Stimulated activated CD4-positive, alpha-beta T cell treated with anti-CD3 and anti-CD28 coated beads, Interleukin-4, amount 100 ng/mL, for 24 hours (primary cell): ENCODE measurements around the gene OR2H2.

Source experiments
- DNase-seq: peaks from one replicate; pipeline ENCODE4 v3.0.0-alpha.2; 2020

OR2H2 gene

GRCh38 chr6:29593199-29593855 is 8.4 kb downstream of the OR2H2 start:
- DNase-seq = no peak

GRCh38 chr6:29596381-29596900 is 11.5 kb downstream of the OR2H2 start:
- no peak for DNase-seq

GRCh38 chr6:29597184-29597583 is 12.3 kb downstream of the OR2H2 start:
- no peak for DNase-seq

- no peak for DNase-seq
These were observed 13.3 kb downstream of the OR2H2 start for GRCh38 chr6:29598172-29598747.

- DNase-seq = no peak
These were observed 17.8 kb downstream of the OR2H2 start for GRCh38 chr6:29602564-29603361.

GRCh38 chr6:29603456-29603855 is 18.5 kb downstream of the OR2H2 start:
- no peak for DNase-seq

- DNase-seq = no peak
These were observed 19.0 kb downstream of the OR2H2 start for GRCh38 chr6:29603930-29604329.

GRCh38 chr6:29608131-29608530 is 23.2 kb downstream of the OR2H2 start:
- no peak for DNase-seq

- DNase-seq = no peak
These were observed 25.6 kb downstream of the OR2H2 start for GRCh38 chr6:29610540-29610939.

GRCh38 chr6:29611426-29611825 is 26.5 kb downstream of the OR2H2 start:
- DNase-seq = no peak

GRCh38 chr6:29617782-29618554 is 33.0 kb downstream of the OR2H2 start:
- no peak for DNase-seq

GRCh38 chr6:29619578-29620160 is 34.7 kb downstream of the OR2H2 start:
- no peak for DNase-seq

GRCh38 chr6:29620630-29621029 is 35.7 kb downstream of the OR2H2 start:
- no peak for DNase-seq

- DNase-seq = no peak
These were observed 39.6 kb downstream of the OR2H2 start for GRCh38 chr6:29624520-29624961.

GRCh38 chr6:29625337-29625930 is 40.5 kb downstream of the OR2H2 start:
- no peak for DNase-seq

- DNase-seq = no peak
These were observed 42.2 kb downstream of the OR2H2 start for GRCh38 chr6:29626948-29627754.

GRCh38 chr6:29627755-29628418 is 43.0 kb downstream of the OR2H2 start:
- peak; percentile 47 for DNase-seq

GRCh38 chr6:29628419-29629281 is 43.7 kb downstream of the OR2H2 start:
- peak; percentile 68 for DNase-seq

GRCh38 chr6:29629571-29629970 is 44.6 kb downstream of the OR2H2 start:
- DNase-seq = no peak

GRCh38 chr6:29630315-29630714 is 45.4 kb downstream of the OR2H2 start:
- DNase-seq = no peak
